CD4-positive, CD25-positive, alpha-beta regulatory T cell (primary cell): ENCODE results near the gene GPBP1L1. TPM values are rescaled to one million over a fixed set of nuclear protein-coding genes. Genes with fewer than 3 reads are reported as not detected.
"Not testable (repeated sequence)": the region's sequence is repeated elsewhere in the genome, so short reads cannot be mapped to it uniquely, and the experiment has no call there.

Source experiments
- ATAC-seq, 2 donors: fragments of 150-1000 bp; cut with Tn5 transposase; one replicate each; pipeline ENCODE4 v1.10.0; 2021; ENCODE audit warnings: low read depth in 2 of 2, moderate number of reproducible peaks in 2 of 2, moderate library complexity in 1 of 2
- DNase-seq, 3 donors: peaks; one replicate each; pipeline versions ENCODE4 v3.0.0 to v3.0.0-alpha.2; 2012 to 2022; ENCODE audit warnings: mixed read lengths in 1 of 3
- H3K27ac ChIP-seq: one replicate; pipeline ENCODE4 v1.7.0; 2013; ENCODE audit warnings: mild to moderate bottlenecking, low read length; ENCODE audit not compliant: insufficient read depth, poor library complexity, severe bottlenecking
- H3K27me3 ChIP-seq: one replicate; pipeline ENCODE4 v1.7.0; 2013; ENCODE audit warnings: low read length; ENCODE audit not compliant: control insufficient read depth, insufficient read depth
- H3K36me3 ChIP-seq: one replicate; pipeline ENCODE4 v1.7.0; 2013; ENCODE audit warnings: mild to moderate bottlenecking, low read length, moderate library complexity; ENCODE audit not compliant: control insufficient read depth, insufficient read depth
- H3K4me1 ChIP-seq: 2 replicates; pipeline ENCODE4 v1.7.0; 2013; ENCODE audit warnings: mild to moderate bottlenecking, low read length; ENCODE audit not compliant: insufficient read depth, control insufficient read depth, poor library complexity, severe bottlenecking
- H3K4me3 ChIP-seq: one replicate; pipeline ENCODE4 v1.7.0; 2013; ENCODE audit warnings: low read depth, mild to moderate bottlenecking, low read length, moderate library complexity
- H3K9me3 ChIP-seq, 2 experiments: 1 replicate in 1 of 2; 2 replicates in 1 of 2; pipeline ENCODE4 v1.7.0; 2013; ENCODE audit warnings: low read length in 2 of 2, mild to moderate bottlenecking in 1 of 2, moderate library complexity in 1 of 2; ENCODE audit not compliant: control insufficient read depth in 2 of 2
- H3K27ac Mint-ChIP-seq, 3 donors: one replicate each; pipeline ENCODE4 v1.8.0; 2020 to 2022; ENCODE audit warnings: mild to moderate bottlenecking in 3 of 3, mixed read lengths in 3 of 3, moderate library complexity in 2 of 3
- H3K27me3 Mint-ChIP-seq: one replicate; pipeline ENCODE4 v1.8.0; 2022; ENCODE audit warnings: mild to moderate bottlenecking, mixed read lengths
- H3K36me3 Mint-ChIP-seq: one replicate; pipeline ENCODE4 v1.8.0; 2020; ENCODE audit warnings: mixed read lengths
- H3K4me1 Mint-ChIP-seq, 4 donors: one replicate each; pipeline ENCODE4 v1.8.0; 2020 to 2022; ENCODE audit warnings: mixed read lengths in 4 of 4, mild to moderate bottlenecking in 1 of 4
- H3K4me3 Mint-ChIP-seq, 4 donors: one replicate each; pipeline ENCODE4 v1.8.0; 2020 to 2022; ENCODE audit warnings: mild to moderate bottlenecking in 4 of 4, mixed read lengths in 4 of 4, moderate library complexity in 3 of 4
- H3K9me3 Mint-ChIP-seq, 7 donors: one replicate each; pipeline ENCODE4 v1.8.0; 2020 to 2022; ENCODE audit warnings: mixed read lengths in 7 of 7, mild to moderate bottlenecking in 3 of 7, moderate library complexity in 2 of 7
- polyA plus RNA-seq, 4 donors: library from polyadenylated mRNA; unstranded; fragments of 300-500 nt; fragmentation: Illumina TruSeq; gene quantifications; one replicate each; pipeline ENCODE4 v1.2.3, GENCODE V29; 2021
- total RNA-seq: library from RNA; stranded (reverse); gene quantifications from one replicate; pipeline ENCODE4 v1.2.3, GENCODE V29; 2022

GPBP1L1 gene, protein sequence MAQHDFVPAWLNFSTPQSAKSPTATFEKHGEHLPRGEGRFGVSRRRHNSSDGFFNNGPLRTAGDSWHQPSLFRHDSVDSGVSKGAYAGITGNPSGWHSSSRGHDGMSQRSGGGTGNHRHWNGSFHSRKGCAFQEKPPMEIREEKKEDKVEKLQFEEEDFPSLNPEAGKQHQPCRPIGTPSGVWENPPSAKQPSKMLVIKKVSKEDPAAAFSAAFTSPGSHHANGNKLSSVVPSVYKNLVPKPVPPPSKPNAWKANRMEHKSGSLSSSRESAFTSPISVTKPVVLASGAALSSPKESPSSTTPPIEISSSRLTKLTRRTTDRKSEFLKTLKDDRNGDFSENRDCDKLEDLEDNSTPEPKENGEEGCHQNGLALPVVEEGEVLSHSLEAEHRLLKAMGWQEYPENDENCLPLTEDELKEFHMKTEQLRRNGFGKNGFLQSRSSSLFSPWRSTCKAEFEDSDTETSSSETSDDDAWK
- 177 TPM for total RNA-seq
- polyA plus RNA-seq = 100 to 1,000 TPM in 2 of 4 donors, 10 to 100 TPM in 2; 96.2 to 104 (median 98.9) TPM

DNA sequence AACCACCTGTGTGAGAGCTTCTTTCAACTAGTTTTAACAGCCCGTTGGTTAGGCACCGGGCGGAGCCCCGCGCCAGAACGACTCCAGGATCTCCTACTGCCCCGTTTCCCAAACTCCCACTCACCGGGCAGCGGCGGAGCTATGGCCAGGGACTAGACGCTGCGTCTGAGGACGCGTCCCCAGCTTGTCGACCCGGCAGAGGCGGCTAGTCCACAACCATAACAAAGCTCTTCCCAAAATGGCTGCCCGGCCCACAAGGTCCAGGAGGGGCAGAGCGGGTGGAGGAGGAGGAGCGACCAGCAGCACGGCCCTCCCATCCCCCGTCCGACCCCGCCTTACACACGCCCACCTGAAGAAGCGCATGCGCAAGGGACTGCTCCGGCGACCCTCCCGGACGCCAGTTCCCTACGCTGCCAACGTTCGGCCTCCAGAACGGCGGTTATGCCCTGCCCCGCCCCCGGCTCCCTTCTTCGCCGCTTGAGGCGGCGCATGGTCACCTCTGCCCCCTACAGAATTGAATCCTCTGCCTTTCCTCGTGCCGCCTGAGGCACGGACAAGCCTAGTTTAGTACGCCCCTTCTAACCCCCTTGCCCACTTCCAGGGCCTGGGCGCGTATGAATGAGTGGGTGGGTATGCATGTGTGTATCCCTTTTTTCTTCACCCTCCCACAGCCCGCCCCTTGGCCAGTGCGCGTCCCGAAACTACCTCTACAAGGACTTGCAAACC lies at the start of gene GPBP1L1:
TSS of gene GPBP1L1 (minus strand) at position 246 of the 726 bp plus-strand sequence. CDS start 27,446 bp downstream, outside the sequence.
- H3K27me3 Mint-ChIP-seq = peaks cover 8% of the 10 kb centered on the region
- peak within 1 kb of the TSS; percentile 99 to 100 (median 99) for H3K27ac Mint-ChIP-seq
- no peaks in the 10 kb centered on the region for H3K36me3 Mint-ChIP-seq
- H3K9me3 Mint-ChIP-seq = no peaks in the 10 kb centered on the region
- H3K4me3 ChIP-seq = peak within 1 kb of the TSS; percentile 100
- H3K27me3 ChIP-seq = no peaks in the 10 kb centered on the region
- H3K36me3 ChIP-seq = peaks cover 6% of the 10 kb centered on the region
- peak within 1 kb of the TSS; percentile 96 to 99 (median 98) for H3K4me3 Mint-ChIP-seq
- H3K9me3 ChIP-seq = no peaks in the 10 kb centered on the region
- peak; percentile 95 to 98 (median 97) for DNase-seq
- H3K4me1 Mint-ChIP-seq = peaks cover 19 to 76% (median 47%) of the 10 kb centered on the region in 4 donors
- peaks cover 61% of the 10 kb centered on the region for H3K4me1 ChIP-seq
- H3K27ac ChIP-seq = peak within 1 kb of the TSS; percentile 98
- ATAC-seq = peak; percentile 66 to 71

GRCh38 chr1:45730780-45731319 lies 44.5 kb upstream of the GPBP1L1 start:
- no peak for ATAC-seq
- Mint-ChIP-seq H3K4me1 (peaks cover 7 to 26% (median 12%) of the 10 kb centered on the region in 4 donors), H3K4me3 (peak overlapping the region in 1 of 4 donors; percentile 73), H3K36me3 (peaks cover 13% of the 10 kb centered on the region), H3K27me3 (no peaks in the 10 kb centered on the region), H3K27ac (peak overlapping the region in 2 of 3 donors; percentile 20 to 23), H3K9me3 (no peaks in the 10 kb centered on the region)
- Histone ChIP-seq H3K27ac (no peak overlapping the region), H3K27me3 (no peaks in the 10 kb centered on the region), H3K9me3 (no peaks in the 10 kb centered on the region), H3K4me3 (no peak overlapping the region), H3K36me3 (peaks cover 22% of the 10 kb centered on the region), H3K4me1 (no peaks in the 10 kb centered on the region)
- no peak for DNase-seq

DNA sequence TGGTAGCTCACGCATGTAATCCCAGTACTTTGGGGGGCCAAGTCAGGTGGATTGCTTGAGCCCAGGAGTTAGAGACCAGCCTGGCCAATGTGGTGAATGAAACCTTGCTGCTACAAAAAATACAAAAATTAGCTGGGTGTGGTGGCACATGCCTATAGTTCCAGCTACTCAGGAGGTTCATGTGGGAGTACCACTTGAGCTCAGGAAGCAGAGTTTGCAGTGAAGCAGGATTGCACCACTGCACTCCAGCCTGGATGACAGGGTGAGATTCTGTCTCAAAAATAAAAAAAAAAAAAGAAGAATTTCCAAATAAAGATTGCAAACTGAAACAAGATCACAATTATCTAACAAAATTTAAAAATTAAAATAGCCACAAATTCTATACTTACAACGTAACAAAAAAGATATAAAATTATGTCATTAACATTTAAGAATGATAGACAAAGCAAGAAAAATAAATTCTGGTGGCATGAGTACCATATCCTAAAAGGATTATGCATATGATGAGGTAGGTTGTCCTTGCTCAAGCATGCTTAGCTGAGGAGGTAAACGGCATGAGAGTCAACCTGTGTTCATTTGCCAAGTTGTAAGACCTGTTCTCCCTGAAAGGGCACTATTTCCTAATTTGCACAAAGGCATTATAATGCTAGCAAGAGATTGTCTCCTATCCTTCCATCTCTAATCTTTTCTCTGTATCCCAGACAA lies 43.9 kb upstream of the GPBP1L1 start:
- no peaks in the 10 kb centered on the region for H3K27me3 ChIP-seq
- no peaks in the 10 kb centered on the region for H3K9me3 ChIP-seq
- Mint-ChIP-seq H3K27me3 (no peaks in the 10 kb centered on the region), H3K4me1 (peaks cover 7 to 26% (median 12%) of the 10 kb centered on the region in 4 donors), H3K27ac (peak overlapping the region in 2 of 3 donors; percentile 20 to 23), H3K36me3 (peaks cover 13% of the 10 kb centered on the region), H3K9me3 (no peaks in the 10 kb centered on the region), H3K4me3 (peak overlapping the region in 1 of 4 donors; percentile 73)
- H3K36me3 ChIP-seq = peaks cover 22% of the 10 kb centered on the region
- no peak for ATAC-seq
- no peak overlapping the region for H3K4me3 ChIP-seq
- no peak overlapping the region for H3K27ac ChIP-seq
- no peak for DNase-seq
- no peaks in the 10 kb centered on the region for H3K4me1 ChIP-seq

DNA sequence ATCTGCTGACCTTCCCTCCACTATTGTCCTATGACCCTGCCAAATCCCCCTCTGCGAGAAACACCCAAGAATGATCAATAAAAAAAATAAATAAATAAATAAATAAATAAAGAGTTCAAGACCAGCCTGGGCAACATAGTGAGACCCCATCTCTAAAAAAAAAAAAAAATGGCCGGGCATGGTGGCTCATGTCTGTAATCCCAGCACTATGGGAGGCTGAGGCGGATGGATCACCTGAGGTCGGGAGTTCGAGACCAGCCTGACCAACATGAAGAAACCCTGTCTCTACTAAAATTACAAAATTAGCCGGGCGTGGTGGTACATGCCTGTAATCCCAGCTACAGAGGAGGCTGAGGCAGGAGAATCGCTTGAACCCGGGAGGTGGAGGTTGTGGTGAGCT lies 39.7 kb upstream of the GPBP1L1 start:
- not testable (repeated sequence) for H3K4me1 ChIP-seq, H3K4me3 Mint-ChIP-seq, H3K36me3 Mint-ChIP-seq, H3K27me3 Mint-ChIP-seq, ATAC-seq, H3K9me3 ChIP-seq, H3K27me3 ChIP-seq, H3K4me3 ChIP-seq, H3K27ac Mint-ChIP-seq, H3K9me3 Mint-ChIP-seq, H3K27ac ChIP-seq, DNase-seq
- peaks cover 21% of the 10 kb centered on the region for H3K36me3 ChIP-seq
- peaks cover 0 to 10% (median 6%) of the 10 kb centered on the region in 4 donors for H3K4me1 Mint-ChIP-seq

DNA sequence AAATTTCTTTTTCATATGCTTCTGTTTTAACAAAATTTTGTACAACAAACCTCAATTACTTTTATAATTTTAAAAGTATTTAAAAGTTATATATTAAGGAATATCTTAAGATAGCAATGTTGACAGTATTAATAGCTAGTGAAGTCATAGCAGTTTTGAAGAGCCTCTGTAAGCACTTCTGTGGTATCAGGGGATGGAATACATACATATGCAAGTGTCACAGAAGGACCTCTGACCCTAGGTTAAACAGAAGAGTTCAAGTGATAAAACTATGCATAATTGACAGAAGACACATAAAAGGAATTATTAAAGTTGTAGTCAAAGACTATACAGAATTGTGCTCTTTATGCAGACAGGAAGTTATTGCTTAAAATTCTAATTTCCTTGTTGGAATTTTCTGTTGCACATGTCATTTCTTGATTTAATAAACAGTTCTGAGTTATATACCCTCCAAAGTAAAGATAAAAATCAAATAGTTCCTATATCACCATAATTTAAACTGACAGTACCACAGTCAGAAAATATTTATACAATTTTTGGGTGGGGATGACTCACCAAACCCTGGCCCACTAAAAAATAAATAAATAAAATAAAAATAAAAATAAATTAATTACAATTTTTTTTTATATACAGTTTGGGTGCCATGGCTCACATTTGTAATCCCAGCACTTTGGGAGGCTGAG lies 37.1 kb upstream of the GPBP1L1 start:
- Histone ChIP-seq H3K36me3 (peaks cover 18% of the 10 kb centered on the region), H3K27ac (no peak overlapping the region), H3K27me3 (no peaks in the 10 kb centered on the region), H3K9me3 (no peaks in the 10 kb centered on the region), H3K4me3 (no peak overlapping the region), H3K4me1 (no peaks in the 10 kb centered on the region)
- H3K27ac Mint-ChIP-seq = no peak overlapping the region
- H3K4me3 Mint-ChIP-seq = no peak overlapping the region
- no peaks in the 10 kb centered on the region for H3K9me3 Mint-ChIP-seq
- H3K4me1 Mint-ChIP-seq = peaks cover 0 to 7% (median 0%) of the 10 kb centered on the region in 4 donors
- H3K36me3 Mint-ChIP-seq = peaks cover 9% of the 10 kb centered on the region
- DNase-seq (no peak), ATAC-seq (no peak)
- H3K27me3 Mint-ChIP-seq = no peaks in the 10 kb centered on the region

DNA sequence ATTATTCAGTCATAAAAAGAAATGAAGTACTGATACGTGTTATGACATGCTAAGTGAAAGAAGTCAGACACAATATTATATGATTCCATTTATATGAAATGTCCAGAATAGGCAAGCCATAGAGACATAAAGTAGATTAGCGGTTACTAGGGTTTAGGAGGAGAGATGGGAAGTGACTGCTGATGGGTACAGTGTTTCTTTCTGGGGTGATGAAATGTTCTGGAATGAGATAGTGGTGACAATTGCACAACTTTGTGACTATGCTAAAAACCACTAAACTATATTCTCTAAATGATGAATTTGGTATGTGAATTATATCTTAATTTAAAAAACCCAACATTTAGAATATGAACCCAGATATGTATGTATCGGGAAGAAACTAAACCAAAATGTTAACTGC lies 36.5 kb upstream of the GPBP1L1 start:
- H3K36me3 Mint-ChIP-seq = peaks cover 9% of the 10 kb centered on the region

DNA sequence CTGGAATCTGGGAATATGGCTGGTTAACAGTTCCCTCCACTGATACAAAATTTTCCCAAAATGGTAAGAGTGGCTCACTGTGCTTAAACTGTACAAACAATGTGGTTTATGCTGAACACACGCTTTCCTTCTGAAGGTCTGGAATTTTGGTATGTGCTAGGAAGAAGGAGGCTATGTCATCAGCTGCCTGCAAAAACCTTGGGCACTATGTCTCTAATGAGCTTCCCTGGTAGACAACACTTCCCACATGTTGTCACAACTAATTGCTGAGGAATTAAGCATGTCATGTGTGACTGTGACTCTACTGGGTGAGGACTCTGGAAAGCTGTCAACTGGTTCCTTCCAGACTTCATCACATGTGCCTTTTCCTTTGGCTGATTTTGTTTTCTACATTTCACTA lies 34.9 kb upstream of the GPBP1L1 start:
- DNase-seq (no peak), ATAC-seq (no peak)

More for the DNA sequence above, 36.5 kb upstream of the GPBP1L1 start:
- DNase-seq (no peak), ATAC-seq (no peak)
- no peaks in the 10 kb centered on the region for H3K4me1 ChIP-seq
- H3K27ac ChIP-seq = no peak overlapping the region
- Mint-ChIP-seq H3K9me3 (no peaks in the 10 kb centered on the region), H3K4me1 (peaks cover 0 to 7% (median 0%) of the 10 kb centered on the region in 4 donors), H3K27me3 (no peaks in the 10 kb centered on the region), H3K27ac (no peak overlapping the region), H3K4me3 (no peak overlapping the region)
- no peaks in the 10 kb centered on the region for H3K9me3 ChIP-seq
- no peak overlapping the region for H3K4me3 ChIP-seq
- H3K36me3 ChIP-seq = peaks cover 21% of the 10 kb centered on the region
- H3K27me3 ChIP-seq = no peaks in the 10 kb centered on the region

More for the DNA sequence above, 34.9 kb upstream of the GPBP1L1 start:
- Histone ChIP-seq H3K4me3 (no peak overlapping the region), H3K27ac (no peak overlapping the region), H3K36me3 (peaks cover 14% of the 10 kb centered on the region), H3K27me3 (no peaks in the 10 kb centered on the region), H3K9me3 (no peaks in the 10 kb centered on the region), H3K4me1 (no peaks in the 10 kb centered on the region)
- H3K9me3 Mint-ChIP-seq = no peaks in the 10 kb centered on the region
- peaks cover 5% of the 10 kb centered on the region for H3K36me3 Mint-ChIP-seq
- H3K4me1 Mint-ChIP-seq = peaks cover 0 to 7% (median 0%) of the 10 kb centered on the region in 4 donors
- H3K4me3 Mint-ChIP-seq = no peak overlapping the region
- no peak overlapping the region for H3K27ac Mint-ChIP-seq
- H3K27me3 Mint-ChIP-seq = no peaks in the 10 kb centered on the region
